Raji (cell line): ENCODE results near the gene DDX60.

Experiments used
- POLR2A ChIP-seq: IDR thresholded peaks from 2 replicates; pipeline ENCODE4 v1.6.1; 2011; ENCODE audit warnings: low read depth, low read length, control low read depth; ENCODE audit not compliant: insufficient read depth

The DDX60 gene, protein sequence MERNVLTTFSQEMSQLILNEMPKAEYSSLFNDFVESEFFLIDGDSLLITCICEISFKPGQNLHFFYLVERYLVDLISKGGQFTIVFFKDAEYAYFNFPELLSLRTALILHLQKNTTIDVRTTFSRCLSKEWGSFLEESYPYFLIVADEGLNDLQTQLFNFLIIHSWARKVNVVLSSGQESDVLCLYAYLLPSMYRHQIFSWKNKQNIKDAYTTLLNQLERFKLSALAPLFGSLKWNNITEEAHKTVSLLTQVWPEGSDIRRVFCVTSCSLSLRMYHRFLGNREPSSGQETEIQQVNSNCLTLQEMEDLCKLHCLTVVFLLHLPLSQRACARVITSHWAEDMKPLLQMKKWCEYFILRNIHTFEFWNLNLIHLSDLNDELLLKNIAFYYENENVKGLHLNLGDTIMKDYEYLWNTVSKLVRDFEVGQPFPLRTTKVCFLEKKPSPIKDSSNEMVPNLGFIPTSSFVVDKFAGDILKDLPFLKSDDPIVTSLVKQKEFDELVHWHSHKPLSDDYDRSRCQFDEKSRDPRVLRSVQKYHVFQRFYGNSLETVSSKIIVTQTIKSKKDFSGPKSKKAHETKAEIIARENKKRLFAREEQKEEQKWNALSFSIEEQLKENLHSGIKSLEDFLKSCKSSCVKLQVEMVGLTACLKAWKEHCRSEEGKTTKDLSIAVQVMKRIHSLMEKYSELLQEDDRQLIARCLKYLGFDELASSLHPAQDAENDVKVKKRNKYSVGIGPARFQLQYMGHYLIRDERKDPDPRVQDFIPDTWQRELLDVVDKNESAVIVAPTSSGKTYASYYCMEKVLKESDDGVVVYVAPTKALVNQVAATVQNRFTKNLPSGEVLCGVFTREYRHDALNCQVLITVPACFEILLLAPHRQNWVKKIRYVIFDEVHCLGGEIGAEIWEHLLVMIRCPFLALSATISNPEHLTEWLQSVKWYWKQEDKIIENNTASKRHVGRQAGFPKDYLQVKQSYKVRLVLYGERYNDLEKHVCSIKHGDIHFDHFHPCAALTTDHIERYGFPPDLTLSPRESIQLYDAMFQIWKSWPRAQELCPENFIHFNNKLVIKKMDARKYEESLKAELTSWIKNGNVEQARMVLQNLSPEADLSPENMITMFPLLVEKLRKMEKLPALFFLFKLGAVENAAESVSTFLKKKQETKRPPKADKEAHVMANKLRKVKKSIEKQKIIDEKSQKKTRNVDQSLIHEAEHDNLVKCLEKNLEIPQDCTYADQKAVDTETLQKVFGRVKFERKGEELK (N-terminal part only)

DNA sequence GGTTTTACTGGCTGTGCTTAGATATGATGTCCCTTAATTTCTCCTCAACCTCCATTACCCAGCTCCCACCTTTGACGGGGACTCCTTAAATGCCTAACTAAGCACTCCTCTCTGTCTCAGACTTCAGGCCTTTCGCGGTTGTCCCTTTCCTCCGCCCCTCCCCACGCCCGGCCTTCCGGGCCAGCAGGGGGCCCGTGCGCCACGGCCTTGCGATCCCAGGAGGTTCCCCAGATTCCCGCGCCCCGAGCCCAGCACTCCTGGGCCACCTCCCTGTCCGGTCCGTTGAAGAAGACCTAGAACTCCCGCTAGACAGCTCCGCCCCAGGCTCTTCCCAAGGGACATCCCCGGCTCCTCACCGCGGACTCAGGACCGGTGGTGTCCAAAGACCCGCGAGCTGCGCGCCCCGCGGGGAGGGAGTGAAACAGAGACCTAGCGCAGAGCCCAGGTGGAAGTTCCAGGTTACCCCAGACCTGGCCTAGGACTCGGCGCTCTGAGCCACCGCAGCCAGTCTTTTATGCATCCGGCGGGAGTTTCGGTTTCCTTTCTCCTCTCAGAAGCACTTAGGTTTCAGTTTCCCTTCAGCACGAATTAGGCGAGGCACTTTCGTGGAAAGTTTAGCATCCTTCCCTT is at the start of gene DDX60:
Gene DDX60, minus strand, starts transcription at position 487 of the 630 bp plus-strand sequence. CDS start 7,493 bp downstream, outside the sequence.
- TF ChIP-seq POLR2A = no peak

DNA sequence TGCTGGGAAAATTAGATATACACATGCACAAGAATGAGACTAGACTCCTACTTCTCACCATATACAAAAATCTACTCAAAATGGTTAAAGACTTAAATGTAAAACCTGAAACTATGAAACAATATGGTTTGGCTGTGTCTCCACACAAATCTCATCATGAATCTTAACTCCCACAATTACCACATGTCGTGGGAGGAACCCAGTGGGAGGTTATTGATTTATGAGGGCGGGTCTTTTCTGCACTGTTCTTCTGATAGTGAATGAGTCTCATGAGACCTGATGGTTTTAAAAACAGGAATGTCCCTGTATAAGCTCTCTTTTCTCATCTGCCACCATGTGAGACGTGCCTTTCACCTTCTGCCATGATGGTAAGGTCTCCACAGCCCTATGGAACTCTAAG is 48.5 kb upstream of the DDX60 start:
- TF ChIP-seq POLR2A = no peak

DNA sequence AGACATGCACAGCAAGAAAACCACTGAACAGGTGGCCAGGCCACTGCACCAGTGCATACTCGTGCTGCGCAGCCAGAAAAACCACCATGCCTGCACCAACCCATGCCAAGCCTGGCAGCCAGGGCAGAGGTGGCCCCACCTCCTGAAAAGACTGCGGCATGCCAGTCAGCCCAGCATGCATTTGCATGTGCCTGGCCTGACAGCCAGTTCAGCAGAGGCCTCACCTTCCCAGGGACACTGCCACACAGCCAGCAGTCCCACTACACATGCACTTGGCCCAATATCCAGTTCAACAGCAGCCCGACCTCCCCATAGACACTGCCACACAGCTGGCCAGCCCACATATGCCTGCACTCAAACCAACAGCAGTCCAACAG is 43.5 kb upstream of the DDX60 start:
- no peak for TF ChIP-seq POLR2A

DNA sequence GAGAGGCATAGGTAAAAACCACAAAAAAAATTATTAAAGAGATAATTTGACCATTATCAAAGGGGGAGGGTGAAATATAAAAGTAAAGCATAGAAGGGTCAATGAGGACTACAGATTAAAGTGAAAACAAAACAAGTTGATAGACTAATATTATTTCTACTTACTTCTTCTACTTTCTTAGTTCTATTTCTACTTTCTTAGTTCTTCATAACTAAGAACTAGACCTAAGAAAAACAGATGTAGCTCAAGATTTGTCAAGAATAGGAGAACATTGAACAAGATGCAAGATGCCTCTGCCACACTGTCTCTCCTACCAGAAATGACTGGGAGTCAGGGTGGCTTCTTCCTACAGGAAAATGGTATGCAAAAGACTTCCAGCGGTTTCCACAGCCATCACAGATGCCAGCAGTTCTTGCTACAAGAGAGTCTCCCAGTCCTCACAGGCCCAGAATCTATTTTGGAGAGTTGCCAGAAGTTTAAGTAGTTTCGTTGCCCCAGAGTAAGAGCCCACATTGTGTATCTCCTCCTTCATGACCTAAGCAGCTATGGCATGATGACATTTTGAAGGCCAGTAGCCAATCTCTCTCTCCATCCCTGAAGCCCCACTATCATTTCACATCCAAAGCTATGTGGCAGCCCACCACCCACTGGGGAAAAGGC is 42.9 kb upstream of the DDX60 start:
- no peak for TF ChIP-seq POLR2A

DNA sequence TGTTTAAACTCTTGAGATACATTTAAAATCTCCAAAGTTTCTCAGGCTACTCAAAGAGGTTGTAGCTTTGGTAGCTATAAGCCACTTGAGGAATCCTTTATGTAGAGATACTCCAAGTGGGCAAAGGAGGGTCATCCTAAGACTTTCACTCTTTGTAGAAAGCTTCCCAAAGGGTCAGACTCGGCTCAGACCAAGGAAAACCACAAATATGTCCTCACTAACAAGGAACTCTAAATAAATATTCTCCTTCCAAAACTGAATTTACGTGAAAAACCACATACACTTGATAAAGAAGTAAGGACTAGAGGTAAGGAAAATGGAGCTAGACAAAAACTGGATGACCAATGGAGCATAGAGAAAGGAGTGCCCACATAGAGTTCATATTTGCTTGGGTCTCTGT is 41.7 kb upstream of the DDX60 start:
- no peak for TF ChIP-seq POLR2A

DNA sequence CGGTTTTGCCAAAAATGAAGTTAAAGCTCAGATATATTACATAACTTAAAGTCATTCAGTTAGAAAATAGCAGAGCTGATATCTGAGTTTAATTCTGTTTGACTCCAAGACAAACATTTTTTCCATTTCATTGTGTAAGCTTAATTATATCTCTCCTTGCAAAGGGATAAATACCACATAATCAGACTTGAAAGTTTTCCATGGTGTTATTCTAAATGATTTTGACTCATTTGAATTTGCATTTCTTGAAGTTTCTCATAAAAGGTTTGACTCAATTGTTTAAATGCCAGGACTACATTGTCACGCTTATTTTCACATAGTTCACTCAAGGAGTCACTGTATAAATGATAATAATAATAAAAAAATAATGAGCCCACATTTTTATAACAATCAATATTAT is 39.4 kb upstream of the DDX60 start:
- TF ChIP-seq POLR2A = no peak

DNA sequence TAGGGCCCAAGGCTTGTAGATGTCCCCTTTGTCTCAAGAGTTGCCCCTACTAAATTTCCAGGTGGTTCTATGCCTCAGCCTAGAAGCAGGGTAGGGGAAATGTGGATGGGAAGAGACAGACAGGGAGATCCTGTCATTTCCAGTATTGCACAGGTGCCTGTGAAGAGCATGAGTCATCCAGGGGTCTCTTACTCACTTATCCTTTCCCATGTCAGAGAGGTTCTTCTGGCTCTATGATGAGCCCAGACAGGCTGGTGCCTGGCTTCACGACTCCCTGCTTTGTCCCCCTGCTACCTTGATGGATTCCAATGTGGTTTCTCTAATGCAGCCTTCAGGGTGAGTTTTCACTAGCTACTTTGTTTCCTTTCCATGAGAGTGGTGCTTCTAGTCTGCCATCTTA is 35.2 kb upstream of the DDX60 start:
- no peak for TF ChIP-seq POLR2A

DNA sequence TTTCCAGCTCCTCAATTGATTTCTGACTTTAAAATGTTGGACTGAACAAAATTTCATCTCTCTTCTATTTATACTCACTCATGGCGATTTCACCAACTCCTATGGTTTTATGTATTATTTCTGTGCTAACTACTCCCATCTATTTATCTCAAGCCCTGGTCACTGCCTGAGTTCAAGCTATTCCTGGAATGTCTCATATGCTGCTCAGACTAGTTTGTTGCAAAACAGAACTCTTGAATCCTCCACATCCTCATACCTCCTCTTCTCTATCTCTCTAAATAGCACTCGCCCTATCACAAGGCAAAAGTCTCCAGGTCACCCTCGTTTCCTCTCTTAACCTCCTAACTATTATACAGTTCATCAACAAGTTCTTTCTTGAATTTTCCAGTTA is 19.0 kb upstream of the DDX60 start:
- TF ChIP-seq POLR2A = no peak

DNA sequence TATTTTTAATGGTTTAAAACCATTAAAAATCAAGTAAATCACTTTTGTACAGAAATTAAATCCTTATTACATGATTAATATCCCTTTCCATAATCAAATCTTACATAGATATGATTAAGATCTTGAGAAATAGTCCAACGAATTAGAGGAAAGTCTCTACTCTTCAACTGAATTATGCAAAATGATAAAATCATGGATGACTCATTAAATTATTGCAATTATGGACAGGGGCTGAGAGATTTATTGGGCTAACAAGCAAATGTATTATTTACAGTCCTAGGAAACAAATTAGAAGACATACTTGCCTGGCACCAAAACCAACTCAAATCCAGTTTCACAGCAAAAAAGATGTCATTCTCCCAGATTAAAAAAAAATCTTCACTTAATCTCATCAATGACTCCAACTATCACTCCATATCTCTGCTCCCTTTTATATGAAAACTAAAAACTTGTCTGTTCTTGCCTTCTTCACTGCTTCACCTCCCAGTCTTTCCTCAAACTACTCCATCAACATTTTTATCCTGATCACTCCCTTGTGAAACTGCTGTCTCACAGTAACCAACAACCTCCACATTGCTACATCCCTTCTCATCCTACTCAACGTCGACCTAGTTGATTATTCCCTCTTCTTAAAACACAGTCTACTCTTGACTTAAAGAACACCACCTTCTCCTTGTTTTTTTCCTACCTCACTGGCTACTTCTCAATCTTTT is 18.4 kb upstream of the DDX60 start:
- TF ChIP-seq POLR2A = no peak

DNA sequence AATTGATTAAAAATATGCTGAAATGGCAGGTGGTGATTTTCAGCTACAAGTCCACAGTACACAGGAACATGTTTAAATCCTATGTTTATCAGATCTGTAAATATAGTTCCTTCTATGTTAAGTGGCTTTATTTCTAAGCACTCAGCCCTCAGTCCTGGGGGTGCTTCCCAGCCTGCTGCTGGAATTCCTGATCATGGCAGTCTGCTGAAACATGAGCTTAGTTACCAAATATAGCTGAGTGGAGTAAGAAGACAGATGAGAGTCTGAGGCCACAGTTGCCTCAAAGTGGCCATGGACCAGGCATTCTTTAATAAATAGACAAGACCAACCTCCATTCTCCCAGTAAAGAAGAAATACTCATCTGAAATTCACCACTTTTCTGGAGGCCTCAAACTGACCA is 17.1 kb upstream of the DDX60 start:
- no peak for TF ChIP-seq POLR2A

DNA sequence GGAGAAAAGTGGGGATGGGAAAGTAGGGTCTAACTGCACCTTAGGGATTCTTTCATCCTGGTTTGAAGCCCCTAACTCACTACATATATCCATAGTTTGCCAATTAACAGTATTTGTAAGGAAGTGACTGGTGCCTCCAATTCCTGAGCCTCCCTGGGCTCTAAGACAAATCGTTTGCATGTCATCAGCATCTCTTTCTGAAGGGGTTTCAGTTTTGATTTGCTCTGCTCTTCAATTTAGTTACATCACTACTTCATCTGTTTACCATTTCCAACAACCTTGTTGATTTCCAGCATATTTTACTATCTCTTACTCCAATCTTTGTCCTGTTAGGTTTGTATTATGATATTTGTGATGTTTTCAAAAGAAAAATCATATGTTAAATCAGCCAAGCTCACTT is 15.5 kb upstream of the DDX60 start:
- no peak for TF ChIP-seq POLR2A

DNA sequence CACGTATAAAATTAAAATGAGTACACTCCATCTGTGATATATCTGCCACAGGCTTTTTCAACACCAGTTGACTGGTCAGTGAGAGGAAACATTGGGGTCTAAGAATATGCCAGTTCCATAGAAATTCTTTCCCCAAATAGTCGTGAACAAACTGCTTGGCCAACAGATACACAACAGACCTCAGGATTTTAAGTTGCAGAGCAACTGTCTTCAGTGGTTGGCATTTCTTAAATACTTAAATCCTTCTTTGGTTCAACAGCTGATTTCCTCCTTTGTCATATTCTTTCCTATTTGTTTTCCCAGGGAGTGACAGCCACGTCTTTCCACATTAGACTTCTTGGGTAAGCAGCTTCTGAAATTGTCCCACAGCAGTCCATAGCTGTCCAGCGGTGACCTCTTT is 7.0 kb upstream of the DDX60 start:
- no peak for TF ChIP-seq POLR2A

DNA sequence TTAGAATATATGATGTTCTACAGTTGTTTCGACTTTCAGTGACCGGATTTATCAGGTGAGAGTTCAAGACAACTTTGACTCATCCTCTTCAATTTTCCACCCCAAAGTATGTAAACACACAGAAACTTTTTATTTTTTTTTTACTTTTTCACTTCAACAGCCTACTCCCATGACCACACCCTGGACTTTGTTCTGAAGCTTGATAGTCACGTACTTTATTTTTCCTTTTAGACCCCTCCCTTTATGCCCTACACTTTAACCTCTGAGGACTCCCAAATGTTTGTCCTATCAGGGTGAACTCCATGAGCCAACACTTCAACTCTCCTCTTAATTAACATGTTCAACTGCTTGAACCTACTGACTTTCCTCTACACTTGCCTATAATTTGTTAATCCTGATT is 2.5 kb upstream of the DDX60 start:
- no peak for TF ChIP-seq POLR2A

DNA sequence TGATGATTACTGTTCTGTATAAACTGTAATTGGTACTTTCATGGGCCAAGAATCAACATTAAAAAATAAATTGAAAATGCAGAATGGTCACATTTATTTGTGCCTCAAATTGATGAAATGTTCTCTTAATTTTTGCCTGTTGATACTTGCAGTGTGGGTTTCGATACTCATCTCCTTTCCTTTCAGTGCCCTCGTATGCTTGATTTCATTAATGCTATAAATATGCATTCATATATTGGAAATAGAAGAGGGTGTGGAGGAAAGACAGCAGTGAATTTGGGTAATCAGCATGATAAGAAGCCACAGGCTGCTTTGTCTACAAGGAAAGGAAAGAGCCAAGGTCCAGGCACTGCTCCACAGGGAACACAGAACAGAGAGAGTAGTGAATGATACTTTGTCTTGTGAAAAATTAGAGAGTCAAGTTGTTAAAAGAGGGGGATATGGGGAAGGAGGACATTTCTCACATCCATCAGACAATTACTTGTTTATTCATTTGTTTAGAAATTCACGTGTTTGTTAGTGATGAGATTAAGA is 1.0 kb upstream of the DDX60 start:
- TF ChIP-seq POLR2A = no peak

DNA sequence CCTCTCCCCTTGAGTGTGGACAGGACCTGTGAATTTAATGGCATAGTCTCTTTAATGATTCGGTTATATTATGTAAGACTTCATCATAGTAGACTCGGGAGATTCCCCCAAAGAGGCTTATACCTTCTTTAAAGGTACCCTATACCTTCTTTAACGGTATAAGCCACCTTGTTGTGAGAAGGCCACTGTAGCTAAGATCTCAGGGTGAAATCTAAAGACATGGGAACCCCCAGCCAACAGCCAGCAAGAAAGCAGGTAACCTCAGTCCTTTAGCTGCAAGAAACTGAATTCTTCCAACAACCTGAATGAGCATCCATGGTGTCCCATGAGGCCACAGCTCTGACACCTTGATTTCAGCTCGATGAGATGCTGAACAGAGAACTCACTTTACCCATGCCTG is 931 bp downstream of the DDX60 start:
- no peak for TF ChIP-seq POLR2A
